Measurements from ENCODE around the gene STRN.
"Not testable (repeated sequence)": the region's sequence is repeated elsewhere in the genome, so short reads cannot be mapped to it uniquely, and the experiment has no call there.

STRN gene

DNA sequence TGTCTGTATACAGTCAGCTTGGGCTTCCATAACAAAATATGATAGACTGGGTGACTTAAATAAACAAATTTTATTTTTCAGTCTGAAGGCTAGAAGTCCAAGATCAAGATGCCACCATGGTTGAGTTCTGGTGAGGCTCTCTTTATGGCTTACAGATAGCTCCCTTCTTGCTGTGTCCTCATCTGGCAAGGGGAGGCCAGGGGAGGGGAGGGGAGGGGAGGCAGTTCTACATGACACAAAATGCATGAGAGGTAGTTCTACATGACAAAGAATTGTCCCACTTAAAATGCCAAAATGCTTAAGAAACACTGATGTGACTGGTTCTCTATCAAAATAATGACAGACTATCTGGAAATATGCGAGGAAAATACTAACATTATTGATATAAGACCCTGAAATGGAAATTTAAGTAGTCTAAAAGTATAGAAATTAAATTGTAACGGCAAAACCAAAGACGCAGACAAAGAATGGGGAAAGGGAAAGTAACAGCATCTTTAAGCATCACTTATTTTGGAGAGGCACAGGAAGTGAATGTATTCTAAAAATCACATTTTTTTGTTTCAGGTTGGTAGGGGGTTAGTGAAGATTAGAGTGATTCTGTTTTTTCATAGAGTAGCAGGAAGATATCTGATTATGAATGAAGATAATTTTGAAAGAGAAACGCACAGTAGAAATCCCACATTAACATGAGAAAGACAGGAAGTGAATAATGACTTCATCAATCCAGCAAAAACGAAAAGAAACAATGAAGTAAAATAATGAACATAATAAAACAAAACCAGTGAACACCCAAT lies 131.4 kb downstream of the STRN start:
- no peak for DNase-seq (ENCODE audit: low spot score)

- no peak for DNase-seq (ENCODE audit: low spot score)
Measured at GRCh38 chr2:36834203-36834602, 132.1 kb downstream of the STRN start.

DNA sequence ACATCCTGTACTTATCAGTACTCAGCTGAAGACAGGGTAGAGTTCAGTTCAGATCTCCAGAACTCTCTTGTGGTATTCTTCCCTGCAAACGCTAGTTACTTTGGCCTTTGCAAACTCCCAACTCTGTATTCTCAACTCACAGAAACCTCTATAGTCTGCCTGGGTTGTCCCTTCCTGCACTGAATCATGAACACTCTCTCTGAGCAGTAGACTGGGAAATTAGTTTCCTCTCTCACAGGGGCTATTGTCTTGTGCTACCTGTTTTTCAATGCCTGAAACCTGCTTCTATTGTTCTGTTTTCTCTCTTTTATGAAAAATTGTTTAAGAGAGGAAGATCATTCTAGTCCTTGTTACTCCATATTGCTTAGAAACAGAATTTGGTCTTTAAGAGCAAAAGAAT lies 135.2 kb downstream of the STRN start:
- no peak for DNase-seq (ENCODE audit: low spot score)

DNA sequence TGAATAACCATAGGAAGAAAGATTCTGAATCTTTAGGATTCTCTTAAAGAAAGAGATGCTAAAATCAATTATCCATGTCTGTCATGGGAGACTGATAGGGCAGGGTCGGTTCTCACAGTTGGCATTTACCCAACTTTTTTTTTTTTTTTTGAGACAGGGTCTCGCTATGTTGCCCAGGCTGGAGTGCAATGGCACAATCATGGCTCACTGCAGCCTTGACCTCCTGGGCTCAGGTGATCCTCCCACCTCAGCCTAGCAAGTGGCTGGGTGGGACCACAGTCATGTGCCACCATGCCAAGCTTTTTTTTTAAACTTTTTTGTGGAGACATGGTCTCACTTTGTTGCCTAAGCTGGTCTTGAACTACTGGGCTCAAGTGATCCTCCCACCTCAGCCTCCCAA lies 141.7 kb downstream of the STRN start:
- not testable (repeated sequence) for DNase-seq (ENCODE audit: low spot score)

DNA sequence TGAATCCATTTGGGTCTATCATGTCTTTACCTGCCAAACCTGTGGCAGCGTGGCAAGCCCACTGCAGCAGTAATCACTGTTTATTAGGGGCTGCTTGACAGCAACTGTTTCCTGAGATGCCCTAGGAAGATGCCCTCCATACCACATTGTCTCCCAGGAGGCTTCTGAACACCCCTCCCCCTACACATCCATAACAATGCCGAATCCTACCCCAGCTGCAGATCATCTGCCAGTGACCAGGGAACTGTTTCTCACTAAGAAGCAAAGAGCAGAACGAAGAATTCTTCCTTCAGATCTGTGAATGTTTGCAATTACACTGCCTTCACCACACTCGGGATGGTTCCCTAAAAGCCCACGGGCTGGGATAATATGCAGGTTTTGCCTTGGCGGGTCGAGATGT lies 142.1 kb downstream of the STRN start:
- no peak for DNase-seq (ENCODE audit: low spot score)

GRCh38 chr2:36823862-36824261 lies 142.5 kb downstream of the STRN start:
- DNase-seq (ENCODE audit: low spot score) = no peak

GRCh38 chr2:36820942-36821605 lies 145.3 kb downstream of the STRN start:
- DNase-seq (ENCODE audit: low spot score) = no peak

- DNase-seq (ENCODE audit: low spot score) = no peak
Measured at GRCh38 chr2:36819095-36819711, 147.1 kb downstream of the STRN start.

GRCh38 chr2:36818542-36818941 lies 147.8 kb downstream of the STRN start:
- DNase-seq (ENCODE audit: low spot score) = no peak

DNA sequence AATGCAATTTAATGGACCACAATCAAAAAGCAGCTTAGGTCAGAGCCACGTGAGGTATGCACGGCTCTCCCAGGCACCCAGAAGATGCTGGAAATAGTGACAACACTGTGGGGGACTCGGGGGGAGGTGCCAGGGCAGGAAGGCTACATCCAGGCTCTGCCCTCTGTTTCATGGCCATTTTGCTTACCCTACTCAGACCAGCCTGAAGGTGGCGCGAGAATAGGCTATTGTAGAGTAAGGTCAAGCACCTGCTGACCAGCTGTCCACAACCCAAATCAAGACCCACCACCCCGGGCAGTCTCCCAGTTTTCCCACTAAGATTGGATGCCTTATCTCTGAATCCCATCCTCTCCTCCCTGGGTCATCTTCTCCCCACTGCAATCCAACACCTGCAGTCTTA lies 154.1 kb downstream of the STRN start:
- DNase-seq (ENCODE audit: low spot score) = no peak

- DNase-seq (ENCODE audit: low spot score) = no peak
Measured at GRCh38 chr2:36811071-36811470, 155.3 kb downstream of the STRN start.

DNA sequence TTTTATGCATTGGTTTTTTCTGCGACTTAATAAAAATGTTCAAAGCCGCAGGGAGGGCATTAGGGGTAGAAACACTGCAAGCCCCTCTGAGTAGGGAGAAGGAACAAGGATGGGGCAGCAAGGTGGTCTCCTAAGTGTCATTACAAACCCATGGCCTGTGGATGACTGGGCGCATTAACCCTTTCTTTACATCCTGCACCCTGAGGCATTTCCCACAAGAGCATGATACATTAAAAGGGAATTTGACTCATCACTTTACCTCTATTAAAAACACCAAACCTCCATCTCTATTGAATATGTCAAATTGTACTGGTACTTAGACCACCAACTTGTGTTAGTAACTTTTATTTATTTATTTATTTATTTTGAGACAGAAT lies 157.3 kb downstream of the STRN start:
- no peak for DNase-seq (ENCODE audit: low spot score)

DNA sequence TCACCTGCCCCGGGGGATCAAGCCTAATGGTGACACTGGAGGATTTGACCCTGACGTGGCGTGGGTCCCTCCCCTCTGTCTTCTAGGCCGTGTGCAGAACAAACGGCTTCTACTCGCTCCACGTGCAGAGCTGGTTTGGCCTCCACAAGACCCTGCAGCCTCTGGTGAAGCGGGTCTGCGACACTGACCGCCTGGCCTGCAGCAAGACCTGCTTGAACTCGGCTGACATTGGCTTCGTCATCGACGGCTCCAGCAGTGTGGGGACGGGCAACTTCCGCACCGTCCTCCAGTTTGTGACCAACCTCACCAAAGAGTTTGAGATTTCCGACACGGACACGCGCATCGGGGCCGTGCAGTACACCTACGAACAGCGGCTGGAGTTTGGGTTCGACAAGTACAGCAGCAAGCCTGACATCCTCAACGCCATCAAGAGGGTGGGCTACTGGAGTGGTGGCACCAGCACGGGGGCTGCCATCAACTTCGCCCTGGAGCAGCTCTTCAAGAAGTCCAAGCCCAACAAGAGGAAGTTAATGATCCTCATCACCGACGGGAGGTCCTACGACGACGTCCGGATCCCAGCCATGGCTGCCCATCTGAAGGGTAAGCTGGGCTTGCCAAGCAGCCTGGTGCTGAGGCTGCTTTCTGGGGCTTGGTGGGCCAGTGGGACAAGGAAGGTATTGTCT lies 157.8 kb downstream of the STRN start:
- no peak for DNase-seq (ENCODE audit: low spot score)

- no peak for DNase-seq (ENCODE audit: low spot score)
Measured at GRCh38 chr2:36807223-36807886, 159.0 kb downstream of the STRN start.

GRCh38 chr2:36805635-36806224 lies 160.6 kb downstream of the STRN start:
- DNase-seq (ENCODE audit: low spot score) = no peak

DNA sequence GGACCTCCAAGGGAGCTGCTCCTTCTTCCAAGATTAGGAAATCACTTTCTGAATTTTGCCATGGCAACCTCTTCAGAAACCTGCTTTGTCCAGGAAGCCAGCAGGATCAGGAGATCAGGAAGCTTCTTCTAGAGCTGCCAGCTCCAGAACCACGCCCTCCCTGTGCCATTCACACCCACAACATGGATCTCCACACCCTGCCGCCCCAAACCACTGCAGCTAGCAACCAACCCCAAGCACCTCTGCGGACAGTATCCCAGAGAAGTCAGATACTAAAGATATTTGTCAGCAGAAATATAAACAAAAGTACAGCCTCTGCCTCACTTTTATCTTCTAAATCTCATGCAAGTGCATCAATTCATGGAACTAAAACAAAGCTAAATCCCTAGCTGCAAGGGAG lies 163.4 kb downstream of the STRN start:
- no peak for DNase-seq (ENCODE audit: low spot score)

DNA sequence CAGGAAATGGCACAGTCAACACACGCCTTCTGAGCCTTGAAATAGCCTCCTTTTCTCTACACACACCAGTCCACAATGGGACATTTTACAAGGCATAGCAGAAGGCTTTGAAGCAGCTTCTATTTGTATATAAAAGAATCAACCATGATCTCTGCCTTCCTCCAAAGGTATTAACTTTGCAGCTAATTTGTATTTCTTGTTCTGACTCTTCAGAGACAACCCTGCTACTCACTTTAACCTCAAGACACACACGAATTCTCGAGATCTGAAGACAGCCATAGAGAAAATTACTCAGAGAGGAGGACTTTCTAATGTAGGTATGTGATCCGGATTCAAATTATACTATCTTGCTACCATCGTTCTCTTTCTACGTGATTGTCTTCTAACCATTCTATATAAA lies 165.2 kb downstream of the STRN start:
- no peak for DNase-seq (ENCODE audit: low spot score)

- no peak for DNase-seq (ENCODE audit: low spot score)
Measured at GRCh38 chr2:36800381-36800780, 166.0 kb downstream of the STRN start.

DNA sequence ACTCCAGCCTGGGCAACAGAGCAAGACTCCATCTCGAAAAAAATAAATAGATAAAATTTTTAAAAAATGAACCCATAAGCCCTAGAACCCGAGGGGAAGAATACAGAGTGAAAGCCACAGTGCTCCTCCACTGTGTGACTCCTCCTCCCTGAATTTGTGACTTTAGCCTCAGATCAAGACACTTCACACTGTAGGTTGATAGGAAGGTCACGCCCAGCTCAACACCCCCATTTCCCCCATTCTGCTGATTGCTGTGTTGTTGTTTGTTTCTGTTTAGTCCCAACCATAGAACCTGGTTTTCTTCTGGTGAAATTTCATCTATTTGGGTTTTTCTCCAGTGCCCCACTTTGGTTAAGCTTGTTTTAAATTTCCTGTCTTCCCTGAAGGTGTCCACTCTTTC lies 167.6 kb downstream of the STRN start:
- DNase-seq (ENCODE audit: low spot score) = no peak

- DNase-seq (ENCODE audit: low spot score) = no peak
Measured at GRCh38 chr2:36797324-36798070, 168.8 kb downstream of the STRN start.
